NK-92 (cell line): Measurements from ENCODE around the gene MYRFL.
"Not testable (repeated sequence)": the region's sequence is repeated elsewhere in the genome, so short reads cannot be mapped to it uniquely, and the experiment has no call there.

Source experiments
- DNase-seq: peaks from one replicate; lab custom pipeline; 2025; ENCODE audit not compliant: unreplicated experiment; lab: John Stamatoyannopoulos, UW

The MYRFL gene

GRCh38 chr12:69824966-69825560 is at the start of gene MYRFL:
TSS of gene MYRFL (plus strand) at chr12:69825227. CDS start at chr12:69825518, 291 bp downstream.
- no peak for DNase-seq

- no peak for DNase-seq
Measured at GRCh38 chr12:69779928-69780327, 45.1 kb upstream of the MYRFL start.

DNA sequence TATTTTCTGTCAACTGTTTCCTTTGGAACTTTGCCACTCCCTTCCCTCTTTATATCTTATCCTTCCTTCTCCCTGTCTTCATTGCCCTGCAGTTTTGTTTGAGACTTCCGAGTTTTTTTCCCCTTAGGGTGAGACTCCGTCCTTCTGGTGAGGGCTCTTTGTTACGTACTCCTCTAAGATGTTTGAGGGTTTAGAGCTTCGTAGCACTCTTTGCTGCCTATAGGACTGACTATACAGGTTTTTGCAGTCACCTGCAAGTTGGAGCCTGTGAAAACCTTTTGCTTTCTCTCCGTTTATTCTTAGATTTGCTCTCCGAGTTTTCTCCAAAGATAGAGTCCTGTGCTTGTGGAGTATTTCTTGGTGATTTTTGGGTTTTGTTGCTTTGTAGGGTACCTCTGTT is 41.7 kb upstream of the MYRFL start:
- no peak for DNase-seq

DNA sequence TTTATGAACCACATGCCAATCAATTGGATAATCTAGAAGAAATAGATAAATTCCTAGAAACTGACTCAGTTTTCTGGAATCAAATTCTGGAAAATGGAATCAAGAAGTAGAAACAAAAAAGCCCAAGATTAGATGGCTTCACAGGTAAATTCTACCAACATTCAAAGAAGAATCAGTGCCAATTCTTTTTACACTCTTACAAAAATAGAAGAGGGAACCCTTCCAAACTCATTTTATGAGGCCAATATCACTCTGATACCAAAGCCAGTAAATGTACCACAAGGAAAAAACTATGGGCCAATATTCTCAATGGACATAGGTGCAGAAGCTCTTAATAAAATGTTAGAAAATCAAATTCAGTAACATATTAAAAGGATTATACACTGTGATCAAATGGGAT is 35.7 kb upstream of the MYRFL start:
- DNase-seq: no peak

GRCh38 chr12:69792533-69792932 is 32.5 kb upstream of the MYRFL start:
- DNase-seq: no peak

- not testable (repeated sequence) for DNase-seq
Measured at GRCh38 chr12:69807101-69807897, 17.7 kb upstream of the MYRFL start.

DNA sequence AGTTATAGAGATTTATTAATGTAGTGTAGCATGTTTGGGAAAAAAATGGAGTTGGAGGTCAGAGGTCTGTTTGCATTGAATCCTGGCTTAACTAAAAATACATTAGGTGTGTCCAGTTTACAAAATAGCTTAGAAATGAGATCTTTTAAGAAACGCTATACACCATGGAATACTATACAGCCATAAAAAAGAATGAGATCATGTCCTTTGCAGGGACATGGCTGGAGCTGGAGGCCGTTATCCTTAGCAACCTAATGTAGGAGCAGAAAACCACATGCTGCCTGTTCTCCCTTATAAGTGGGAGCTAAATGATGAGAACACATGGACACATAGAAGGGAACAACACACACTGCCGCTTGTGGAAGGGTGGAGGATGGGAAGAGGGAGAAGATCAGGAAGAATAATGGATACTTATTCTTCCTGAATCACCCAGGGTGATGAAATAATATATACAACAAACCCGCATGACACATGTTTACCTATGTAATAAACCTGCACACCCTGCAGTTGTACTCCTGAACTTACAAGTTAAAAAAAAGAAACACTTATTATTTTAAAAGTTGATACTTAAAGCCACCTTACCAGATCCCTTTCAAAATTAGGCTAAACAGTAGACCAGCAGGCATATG is 14.0 kb upstream of the MYRFL start:
- no peak for DNase-seq

DNA sequence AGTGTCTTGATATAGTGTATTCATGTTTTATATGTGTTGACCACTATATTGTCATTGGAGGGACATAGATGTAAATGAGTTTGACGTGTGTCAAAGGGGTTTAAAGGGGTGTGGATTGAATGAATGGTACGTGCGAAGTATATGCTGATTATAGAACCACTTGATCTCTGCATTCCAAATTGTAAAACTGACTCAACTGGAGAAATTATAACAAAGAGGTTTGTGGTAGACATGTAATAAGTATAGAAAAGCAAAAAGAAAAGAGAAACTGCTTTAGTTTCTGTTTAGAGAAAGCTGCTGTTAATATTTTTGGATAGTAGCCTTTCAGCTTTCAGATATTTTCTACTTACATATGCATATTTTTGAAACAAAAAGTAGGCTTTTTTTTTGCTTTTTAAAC is 8.9 kb upstream of the MYRFL start:
- no peak for DNase-seq

GRCh38 chr12:69821032-69821455 is 4.0 kb upstream of the MYRFL start:
- no peak for DNase-seq

DNA sequence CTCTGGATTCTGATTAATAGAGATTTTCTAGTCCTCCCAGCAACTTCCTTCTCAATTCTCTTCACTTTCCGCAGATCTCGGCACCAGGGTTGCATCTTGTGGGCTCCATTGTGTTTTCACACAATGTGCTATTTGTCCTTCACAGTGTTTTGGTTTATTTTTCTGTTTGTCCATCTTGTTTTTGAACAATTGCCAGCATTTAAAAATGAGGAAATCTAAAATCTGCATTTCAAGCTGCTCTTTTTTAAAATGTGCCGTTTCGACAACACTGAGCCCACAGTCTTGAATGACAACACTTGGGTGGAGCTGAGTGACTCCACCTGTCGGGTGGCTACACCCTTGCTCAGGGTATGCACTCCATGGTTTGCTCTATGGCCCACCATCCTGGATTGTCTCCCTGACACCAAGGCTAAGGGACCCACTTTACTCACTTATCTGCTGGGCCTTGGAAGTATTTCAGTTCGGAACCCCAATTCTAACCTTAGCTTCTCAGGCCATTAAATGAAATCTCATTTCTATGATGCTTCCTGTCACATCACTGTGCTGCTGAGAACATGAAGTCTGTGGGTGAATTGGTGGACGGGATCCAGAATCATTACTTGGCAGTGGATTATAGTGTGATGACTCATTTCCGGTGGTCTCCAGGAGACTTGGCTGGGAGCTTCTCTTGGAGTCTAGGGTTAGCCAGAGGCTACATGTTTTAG is 3.4 kb upstream of the MYRFL start:
- DNase-seq: no peak

GRCh38 chr12:69822201-69822860 is 2.7 kb upstream of the MYRFL start:
- DNase-seq: no peak

DNA sequence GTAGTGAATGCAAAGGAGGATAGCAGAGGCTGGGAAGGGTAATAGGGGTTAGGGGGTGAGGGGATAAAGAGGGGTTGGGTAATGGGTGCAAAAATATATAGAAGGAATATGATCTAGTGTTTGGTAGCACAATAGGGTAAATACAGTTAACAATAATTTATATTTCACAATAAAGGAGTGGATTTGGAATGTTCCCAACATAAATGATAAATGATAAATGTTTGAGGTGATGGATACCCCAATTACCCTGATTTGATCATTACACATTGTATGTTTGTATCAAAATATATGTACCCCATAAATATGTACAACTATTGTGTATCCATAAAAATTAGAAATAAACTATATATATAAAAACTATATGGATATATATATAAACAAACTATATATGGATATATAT is 999 bp upstream of the MYRFL start:
- DNase-seq: no peak

- DNase-seq: no peak
Measured at GRCh38 chr12:69828897-69829296, 3.9 kb downstream of the MYRFL start.

DNA sequence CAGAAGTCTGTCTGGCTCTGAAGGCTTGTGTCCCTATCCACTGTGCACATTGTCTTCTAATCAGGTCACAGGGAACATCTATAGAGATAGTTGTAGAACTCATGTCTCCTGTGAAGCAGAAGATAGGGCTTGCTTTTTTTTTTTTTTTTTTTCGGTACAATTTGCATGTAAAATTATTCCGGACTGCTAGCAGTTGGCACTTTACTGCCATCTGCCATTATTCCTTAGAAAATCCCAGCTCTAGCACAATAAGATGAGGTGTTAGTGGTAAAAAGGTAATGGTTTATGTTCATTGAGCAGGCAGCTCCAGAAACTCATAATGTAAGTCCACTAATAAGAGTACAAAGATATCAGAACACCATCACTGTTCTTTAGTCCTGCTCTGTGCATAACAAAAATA is 8.7 kb downstream of the MYRFL start:
- DNase-seq: no peak

- DNase-seq: no peak
Measured at GRCh38 chr12:69834147-69834546, 9.1 kb downstream of the MYRFL start.

DNA sequence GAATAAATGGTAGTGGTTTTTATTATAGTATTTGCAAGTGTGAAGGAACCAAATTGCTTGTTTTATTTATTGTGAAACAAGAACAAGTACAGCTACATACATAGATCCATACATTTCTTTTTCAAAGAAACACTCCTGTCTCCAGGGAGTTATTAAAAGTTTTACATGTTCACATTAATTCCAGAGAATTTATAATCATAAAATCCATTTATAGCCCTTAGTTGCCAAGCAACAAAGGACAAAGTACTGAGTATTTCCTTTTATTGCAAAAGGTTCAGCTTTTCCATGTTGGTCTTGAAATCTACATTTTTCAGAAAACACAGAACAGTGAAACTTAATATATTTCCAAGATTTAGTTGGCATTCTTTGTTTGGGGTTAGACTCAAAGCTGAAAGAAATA is 9.5 kb downstream of the MYRFL start:
- DNase-seq: no peak

DNA sequence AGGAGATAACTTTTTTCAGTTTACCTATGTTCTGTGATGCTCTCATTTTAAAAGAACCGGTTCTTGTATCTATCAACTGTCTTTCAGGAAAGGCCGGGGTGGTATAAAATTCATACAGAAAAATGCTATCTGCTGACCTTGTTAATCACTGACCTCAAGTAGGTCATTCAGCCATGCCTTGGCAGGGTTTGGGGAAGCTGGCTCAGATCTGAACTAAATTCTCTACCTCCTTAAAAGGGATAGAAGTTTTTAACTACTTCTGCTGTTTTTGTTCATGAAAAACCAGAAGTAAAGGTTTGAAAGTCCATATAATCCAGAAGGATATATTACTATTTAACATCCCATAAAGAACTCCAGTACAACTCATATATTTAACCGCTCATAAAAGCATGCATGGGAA is 10.1 kb downstream of the MYRFL start:
- DNase-seq: no peak

DNA sequence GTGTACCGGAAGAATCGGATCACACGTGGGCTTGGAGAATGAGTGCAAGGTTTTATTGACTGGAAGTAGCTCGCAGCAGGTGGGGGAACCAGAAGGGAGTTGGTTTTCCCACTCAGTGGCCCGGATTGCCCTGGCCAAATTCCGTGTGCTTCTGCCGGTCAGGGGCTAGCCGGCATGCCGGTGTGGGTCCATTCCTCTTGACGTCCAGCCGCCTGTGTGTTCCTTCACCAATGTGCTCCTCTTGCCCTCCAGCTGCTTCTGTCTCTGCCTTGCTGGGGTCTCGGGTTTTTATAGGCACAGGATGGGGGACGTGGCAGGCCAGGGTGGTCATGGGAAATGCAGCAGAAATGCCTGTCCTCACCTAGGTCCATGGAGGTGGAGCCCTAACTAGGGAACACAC is 11.0 kb downstream of the MYRFL start:
- DNase-seq: no peak

DNA sequence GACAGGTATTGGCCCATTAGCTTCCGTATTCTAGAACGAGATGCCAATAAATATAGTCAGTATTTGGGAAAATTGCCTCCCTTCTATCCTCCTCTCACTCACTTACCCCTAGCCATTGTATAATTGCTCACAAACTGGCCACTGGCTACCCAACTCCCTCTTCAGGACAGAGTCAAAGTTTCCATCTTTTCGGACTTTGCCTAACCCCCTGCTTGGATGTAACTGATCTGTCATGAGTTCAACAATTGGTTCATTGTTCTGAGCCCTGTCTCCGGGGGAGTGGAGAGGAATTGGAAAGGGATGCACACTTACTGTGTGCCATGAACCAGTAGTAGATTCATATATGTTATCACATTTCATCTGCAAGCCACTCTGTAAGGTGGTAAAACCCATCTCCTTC is 12.2 kb downstream of the MYRFL start:
- DNase-seq: no peak

DNA sequence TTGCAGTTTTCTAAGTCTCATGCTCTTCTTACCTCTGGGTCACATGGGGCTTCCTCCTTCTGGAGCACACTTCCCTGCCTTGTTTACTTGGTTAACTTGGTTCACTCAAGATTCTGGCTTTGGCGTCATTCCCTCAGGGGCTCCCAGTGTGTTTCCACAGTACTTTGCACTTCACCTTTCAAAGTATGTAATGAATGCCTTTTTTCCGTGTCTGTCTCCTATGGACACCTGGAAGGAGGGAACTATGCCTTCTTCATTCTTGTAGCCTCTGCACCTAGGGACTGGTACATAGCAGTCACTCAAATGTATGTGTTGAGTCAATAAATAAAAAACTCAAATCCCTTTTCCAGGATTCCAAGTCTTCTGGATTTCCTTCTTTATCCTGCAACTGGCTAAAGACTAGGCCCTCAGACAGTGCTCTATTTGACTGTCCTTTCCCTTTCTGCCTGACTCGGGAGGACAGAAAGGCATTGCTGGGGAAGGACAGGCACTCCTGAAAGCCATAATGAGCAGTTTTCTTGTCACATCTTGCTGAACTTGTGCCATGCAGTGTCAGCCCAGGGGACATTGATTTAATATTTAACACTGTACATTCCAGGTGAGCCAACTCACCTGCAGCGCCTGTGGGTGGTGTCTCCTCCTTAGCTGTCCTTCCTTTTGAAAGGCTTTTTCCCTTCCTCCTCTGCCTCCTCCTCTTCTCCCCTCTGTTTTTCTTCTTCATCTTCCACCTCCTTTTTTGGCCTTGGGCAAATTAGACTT is 12.8 kb downstream of the MYRFL start:
- DNase-seq: no peak
